H1 (cell line): Measurements from ENCODE around the gene GRM6. TPM values are rescaled to one million over a fixed set of nuclear protein-coding genes. Genes with fewer than 3 reads are reported as not detected.

ENCODE experiments used
- CTCF ChIA-PET: fragments of 300-600 bp; sonication (Branson Sonifier 250); formaldehyde crosslinking; loops from one replicate; lab custom pipeline; 2021; ENCODE audit not compliant: partially characterized antibody; lab: Charles Lee
- POLR2A ChIA-PET: fragments of 300-600 bp; sonication (Branson Sonifier 250); formaldehyde crosslinking; loops from one replicate; lab custom pipeline; 2021; ENCODE audit warnings: inconsistent platforms; ENCODE audit not compliant: partially characterized antibody; lab: Charles Lee
- DNase-seq, 2 experiments: peaks; one replicate each; pipeline versions ENCODE4 v3.0.0 to v3.0.0-alpha.2; 2010 to 2022; ENCODE audit warnings: low spot score in 2 of 2, low read depth in 1 of 2, mixed read lengths in 1 of 2
- FAIRE-seq: peaks from 2 replicates; lab custom pipeline; 2011; peaks lifted over from hg19 to GRCh38; lab: Jason Lieb, UNC
- H2AFZ ChIP-seq: 2 replicates; pipeline ENCODE4 v1.8.1; 2012; ENCODE audit warnings: low read length, inconsistent platforms
- H2AK5ac ChIP-seq: 2 replicates; pipeline ENCODE4 v1.6.1; 2013; ENCODE audit warnings: low read depth, low read length
- H2BK120ac ChIP-seq: replicated peaks from 2 replicates; pipeline ENCODE3; 2013; ENCODE audit warnings: low read depth, low read length, inconsistent platforms
- H2BK12ac ChIP-seq: 2 replicates; pipeline ENCODE4 v1.6.1; 2013; ENCODE audit warnings: low read depth, low read length
- H2BK15ac ChIP-seq: 2 replicates; pipeline ENCODE4 v1.6.1; 2013; ENCODE audit warnings: low read length
- H2BK20ac ChIP-seq: 2 replicates; pipeline ENCODE4 v1.6.1; 2013; ENCODE audit warnings: low read length
- H2BK5ac ChIP-seq: 2 replicates; pipeline ENCODE4 v1.6.1; 2013; ENCODE audit warnings: low read depth, low read length
- H3K14ac ChIP-seq: 2 replicates; pipeline ENCODE4 v1.6.1; 2013; ENCODE audit warnings: inconsistent platforms; ENCODE audit not compliant: insufficient read length
- H3K18ac ChIP-seq: 2 replicates; pipeline ENCODE4 v1.6.1; 2013; ENCODE audit warnings: low read length; ENCODE audit errors: extremely low read depth
- H3K23ac ChIP-seq: 2 replicates; pipeline ENCODE4 v1.6.1; 2013; ENCODE audit warnings: inconsistent platforms; ENCODE audit not compliant: insufficient read length
- H3K23me2 ChIP-seq: 2 replicates; pipeline ENCODE4 v1.6.1; 2013; ENCODE audit warnings: low read depth, low read length
- H3K27ac ChIP-seq: 2 replicates; pipeline ENCODE4 v1.6.1; 2011; ENCODE audit warnings: low read depth, low read length, inconsistent platforms
- H3K27me3 ChIP-seq, 4 experiments: replicated peaks in 1 of 4; 1 replicate in 1 of 4; 2 replicates in 3 of 4; pipeline versions ENCODE4 v1.6.1 to v1.8.1; 2011 to 2013; ENCODE audit warnings: low read length in 3 of 4, mild to moderate bottlenecking in 3 of 4, inconsistent platforms in 2 of 4, mixed read lengths in 2 of 4, moderate library complexity in 1 of 4; ENCODE audit not compliant: control insufficient read depth in 3 of 4, insufficient read depth in 3 of 4; ENCODE audit errors: extremely low read depth in 1 of 4
- H3K36me3 ChIP-seq, 4 experiments: 2 replicates each; pipeline versions ENCODE4 v1.6.1 to v1.8.1; 2011 to 2013; ENCODE audit warnings: mild to moderate bottlenecking in 4 of 4, low read length in 3 of 4, moderate library complexity in 2 of 4, control low read depth in 1 of 4, inconsistent platforms in 1 of 4; ENCODE audit not compliant: insufficient read depth in 4 of 4, control insufficient read depth in 2 of 4
- H3K4ac ChIP-seq: replicated peaks from 2 replicates; pipeline ENCODE3; 2013; ENCODE audit warnings: low read length, low read depth, mixed read lengths, inconsistent platforms; ENCODE audit not compliant: insufficient read length
- H3K4me1 ChIP-seq, 4 experiments: replicated peaks in 1 of 4; 1 replicate in 1 of 4; 2 replicates in 3 of 4; pipeline versions ENCODE4 v1.6.1 to v1.8.1; 2011 to 2013; ENCODE audit warnings: low read length in 3 of 4, inconsistent platforms in 2 of 4, mixed read lengths in 1 of 4; ENCODE audit not compliant: insufficient read depth in 4 of 4, control insufficient read depth in 3 of 4
- H3K4me2 ChIP-seq, 2 experiments: 2 replicates each; pipeline versions ENCODE4 v1.6.1 to v1.8.1; 2011 to 2013; ENCODE audit warnings: low read depth in 2 of 2, low read length in 2 of 2, control low read depth in 1 of 2, inconsistent platforms in 1 of 2, mild to moderate bottlenecking in 1 of 2; ENCODE audit not compliant: insufficient read depth in 1 of 2
- H3K4me3 ChIP-seq, 4 experiments: fragments of 200-600, 300-600 bp in 1 of 4; sonication (generic), shearing (Covaris generic), sonication (Bioruptor Twin) in 1 of 4; 2 replicates each; pipeline versions ENCODE4 v1.5.1 to v1.8.1; 2011 to 2016; ENCODE audit warnings: low read length in 4 of 4, low read depth in 3 of 4, control low read depth in 2 of 4, inconsistent platforms in 2 of 4, mild to moderate bottlenecking in 2 of 4, mixed read lengths in 1 of 4, moderate library complexity in 1 of 4; ENCODE audit not compliant: insufficient read depth in 2 of 4; ENCODE audit errors: extremely low read depth in 1 of 4
- H3K56ac ChIP-seq: replicated peaks from 2 replicates; pipeline ENCODE3; 2013; ENCODE audit warnings: low read depth, mild to moderate bottlenecking, mixed read lengths, low read length, inconsistent platforms; ENCODE audit not compliant: insufficient read length
- H3K79me1 ChIP-seq: 2 replicates; pipeline ENCODE4 v1.6.1; 2013; ENCODE audit warnings: low read depth, low read length, control low read depth
- H3K79me2 ChIP-seq, 2 experiments: 2 replicates each; pipeline versions ENCODE4 v1.6.1 to v1.8.1; 2012 to 2013; ENCODE audit warnings: low read length in 2 of 2, mild to moderate bottlenecking in 2 of 2, inconsistent platforms in 1 of 2; ENCODE audit not compliant: insufficient read depth in 2 of 2, control insufficient read depth in 1 of 2
- H3K9ac ChIP-seq, 4 experiments: replicated peaks in 1 of 4; 1 replicate in 1 of 4; 2 replicates in 3 of 4; pipeline versions ENCODE4 v1.6.1 to v1.8.1; 2011 to 2013; ENCODE audit warnings: low read depth in 3 of 4, low read length in 3 of 4, control low read depth in 2 of 4, mild to moderate bottlenecking in 2 of 4, moderate library complexity in 2 of 4, inconsistent platforms in 1 of 4; ENCODE audit errors: extremely low read depth in 1 of 4
- H3K9me3 ChIP-seq, 2 experiments: 2 replicates each; pipeline versions ENCODE4 v1.6.1 to v1.8.1; 2012 to 2013; ENCODE audit warnings: mild to moderate bottlenecking in 2 of 2, moderate library complexity in 2 of 2, control low read depth in 1 of 2, inconsistent platforms in 1 of 2, low read depth in 1 of 2, low read length in 1 of 2, mixed read lengths in 1 of 2; ENCODE audit not compliant: insufficient read depth in 2 of 2
- H4K20me1 ChIP-seq, 2 experiments: replicated peaks in 1 of 2; 2 replicates each; pipeline versions ENCODE3 to v1.8.1; 2011 to 2013; ENCODE audit warnings: inconsistent platforms in 2 of 2, low read length in 2 of 2, mild to moderate bottlenecking in 1 of 2; ENCODE audit not compliant: insufficient read depth in 2 of 2, control insufficient read depth in 1 of 2
- H4K5ac ChIP-seq: 2 replicates; pipeline ENCODE4 v1.6.1; 2013; ENCODE audit warnings: low read length, low read depth, mixed read lengths, inconsistent platforms; ENCODE audit not compliant: insufficient read length
- H4K8ac ChIP-seq: 2 replicates; pipeline ENCODE4 v1.8.0; 2013; ENCODE audit warnings: mild to moderate bottlenecking, moderate library complexity, low read length, inconsistent platforms; ENCODE audit not compliant: insufficient read depth; ENCODE audit errors: extremely low read depth
- H4K91ac ChIP-seq: replicated peaks from 2 replicates; pipeline ENCODE3; 2013; ENCODE audit warnings: low read length, mixed read lengths, inconsistent platforms; ENCODE audit not compliant: insufficient read length
- CBX8 ChIP-seq: fragments of 300-800, 300-1000 bp; sonication (generic); IDR thresholded peaks from 2 replicates; pipeline ENCODE4 v1.7.1; 2016; ENCODE audit warnings: low read depth, low read length, borderline replicate concordance
- CTCF ChIP-seq, 3 experiments: IDR thresholded peaks; 1 replicate in 2 of 3; 2 replicates in 1 of 3; pipeline versions ENCODE4 v1.5.1 to v1.6.1; 2011; ENCODE audit warnings: low read length in 3 of 3, mild to moderate bottlenecking in 3 of 3, inconsistent platforms in 2 of 3, low read depth in 1 of 3, moderate library complexity in 1 of 3; ENCODE audit not compliant: insufficient read depth in 1 of 3; ENCODE audit errors: control extremely low read depth in 1 of 3
- JUND ChIP-seq: IDR thresholded peaks from 2 replicates; pipeline ENCODE4 v1.6.1; 2011; ENCODE audit warnings: mild to moderate bottlenecking, improper control_type of control experiment, low read length
- KDM4A ChIP-seq: IDR thresholded peaks from one replicate; pipeline ENCODE4 v1.7.1; 2012; ENCODE audit warnings: low read depth, mild to moderate bottlenecking, moderate library complexity, low read length, inconsistent platforms; ENCODE audit not compliant: severe bottlenecking
- KDM5A ChIP-seq: fragments of 200-600 bp; IDR thresholded peaks from 2 replicates; pipeline ENCODE4 v1.7.1; 2012; ENCODE audit warnings: mild to moderate bottlenecking, low read length, inconsistent platforms, mixed read lengths
- RNF2 ChIP-seq: fragments of 200-900, 300-1000 bp; sonication (generic); IDR thresholded peaks from 2 replicates; pipeline ENCODE4 v1.7.1; 2016; ENCODE audit warnings: borderline replicate concordance, low read depth, mild to moderate bottlenecking, antibody characterized with exemption, low read length; ENCODE audit not compliant: poor library complexity, severe bottlenecking; ENCODE audit errors: missing control alignments
- TAF7 ChIP-seq: optimal IDR thresholded peaks from 2 replicates; pipeline ENCODE3; 2011; ENCODE audit warnings: low read depth, mild to moderate bottlenecking, inconsistent platforms, low read length, moderate library complexity, borderline replicate concordance
- WGBS, 2 experiments: shearing (Covaris generic) in 1 of 2; methylation state at CpG; one replicate each; pipeline versions ENCODE4 v1.1.6 to v1.1.7; 2013 to 2015; ENCODE audit warnings: low lambda C conversion rate in 2 of 2, mixed read lengths in 2 of 2, inconsistent platforms in 1 of 2, low coverage in 1 of 2, missing lambda C conversion rate in 1 of 2; ENCODE audit not compliant: insufficient replicate concordance in 2 of 2, insufficient coverage in 1 of 2, insufficient read length in 1 of 2; ENCODE audit errors: extremely low coverage in 1 of 2, missing lambda C conversion rate in 1 of 2; 5-methylcytosine and 5-hydroxymethylcytosine counted together
- polyA plus RNA-seq, 7 experiments: library from polyadenylated mRNA; depleted of rRNA in 3 of 7; stranded (reverse) in 5 of 7; unstranded in 2 of 7; fragments of >200 nt in 5 of 7; fragments of 200-250 nt in 2 of 7; gene quantifications; 1 replicate in 5 of 7; 2 replicates in 1 of 7; 4 replicates in 1 of 7; pipeline versions ENCODE4 v1.2.1 to v1.2.3, GENCODE V29; 2011 to 2013; ENCODE audit warnings: missing spikeins in 2 of 7, mixed read lengths in 2 of 7
- total RNA-seq: library from RNA; stranded (reverse); fragmentation: NEBNext Ultra II Directional; extraction: Animal tissue kit (Norgen Biotek cat#: 25700); gene quantifications from 2 replicates; pipeline ENCODE4 v1.2.1, GENCODE V29; 2021

GRM6 gene
- total and polyA plus RNA-seq, 2 of the 8 experiments (the other 6 are each of a cell fraction or from before 2014, with no cell fraction given) = not detected

GRCh38 chr5:178998441-178998840, 3.3 kb upstream of the GRM6 start:
- POLR2A ChIA-PET = no interaction called here
- H4K91ac ChIP-seq = no peak overlapping the region
- CTCF ChIA-PET = interaction anchor here (1.0 kb wide), 1 partner anchor 11 kb away, joined by 3 read pairs; no protein-coding TSS in a partner anchor

More at GRCh38 chr5:178998441-178998840, 3.3 kb upstream of the GRM6 start:
- H3K4me2 ChIP-seq = no peak overlapping the region
- H3K79me1 ChIP-seq = no peaks in the 10 kb centered on the region
- H2BK5ac ChIP-seq = no peak overlapping the region
- H3K4ac ChIP-seq = no peak overlapping the region
- H3K18ac ChIP-seq = no peak overlapping the region
- H3K23ac ChIP-seq = no peak overlapping the region
- H2BK120ac ChIP-seq = no peak overlapping the region
- peaks cover 21 to 38% (median 34%) of the 10 kb centered on the region in 4 experiments for H3K27me3 ChIP-seq
- peaks cover 6 to 27% of the 10 kb centered on the region in 2 experiments for H3K9me3 ChIP-seq
- peaks cover 0 to 13% (median 1%) of the 10 kb centered on the region in 4 experiments; a peak in 5 of 7 replicates for H3K4me1 ChIP-seq
- H4K8ac ChIP-seq = no peak overlapping the region
- H3K56ac ChIP-seq = no peak overlapping the region
- H4K20me1 ChIP-seq = peaks cover 1 to 4% of the 10 kb centered on the region in 2 experiments
- H3K36me3 ChIP-seq = no peaks in the 10 kb centered on the region; a peak in 1 of 8 replicates
- H3K14ac ChIP-seq = no peak overlapping the region
- DNase-seq = no peak
- H2BK20ac ChIP-seq = no peak overlapping the region
- H2AFZ ChIP-seq = no peak overlapping the region
- H3K9ac ChIP-seq = no peak overlapping the region
- 99% methylated on average over 13 of the region's 13 CpGs; no CpG with 5 or more reads in 1 of the 2 experiments for WGBS, 2 experiments
- TF ChIP-seq KDM5A = no peak
- no peak for TF ChIP-seq CBX8
- no peak for TF ChIP-seq JUND
- no peak for TF ChIP-seq TAF7
- TF ChIP-seq CTCF (IDR thresholded peaks at IDR 0.05; ENCODE audit: control extremely low read depth in 1 of 3, insufficient read depth in 1 of 3, low read depth in 1 of 3, low read length in 3 of 3) = no peak
- no peak for TF ChIP-seq KDM4A
- TF ChIP-seq RNF2 = no peak
- TF ChIP-seq, all 59 proteins: peak for 0
- Histone ChIP-seq H2BK12ac (no peak overlapping the region), H3K27ac (no peak overlapping the region), H4K5ac (no peak overlapping the region), H3K23me2 (peaks cover 9% of the 10 kb centered on the region; the same call in 1 of the 2 replicates), H3K4me3 (no peak overlapping the region), H3K79me2 (no peaks in the 10 kb centered on the region), H2AK5ac (no peak overlapping the region), H2BK15ac (no peak overlapping the region)
- FAIRE-seq = no peak
